Measurements from ENCODE around the gene CCDC33.

DNA sequence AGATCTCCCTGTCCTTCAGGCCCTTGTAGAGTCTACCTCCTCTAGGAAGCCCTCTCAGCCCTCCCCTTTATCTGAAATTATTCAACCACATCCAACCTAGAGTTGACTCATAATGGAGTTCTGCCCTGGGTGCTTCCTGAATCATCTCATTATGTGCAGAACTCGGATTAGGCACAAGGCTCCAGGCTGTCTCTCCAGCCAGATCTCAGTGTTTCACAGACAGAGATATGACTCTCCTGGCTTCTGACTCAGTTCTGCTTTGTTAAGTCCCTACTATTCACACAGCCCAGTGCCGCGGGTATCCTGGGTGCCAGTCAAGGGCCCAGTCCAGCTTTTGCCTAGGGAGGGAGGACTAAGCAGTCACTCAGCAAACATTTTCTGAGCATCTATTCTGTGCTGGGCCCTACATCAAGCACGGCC is 42.8 kb upstream of the CCDC33 start:
- no peak for TF ChIP-seq FOXJ3 (CRISPR knock-in tag; IDR thresholded peaks at IDR 0.05; ENCODE audit: borderline replicate concordance)
- TF ChIP-seq NR2C2 (CRISPR knock-in tag; IDR thresholded peaks at IDR 0.05), result no peak
- TF ChIP-seq, protein P1, sequence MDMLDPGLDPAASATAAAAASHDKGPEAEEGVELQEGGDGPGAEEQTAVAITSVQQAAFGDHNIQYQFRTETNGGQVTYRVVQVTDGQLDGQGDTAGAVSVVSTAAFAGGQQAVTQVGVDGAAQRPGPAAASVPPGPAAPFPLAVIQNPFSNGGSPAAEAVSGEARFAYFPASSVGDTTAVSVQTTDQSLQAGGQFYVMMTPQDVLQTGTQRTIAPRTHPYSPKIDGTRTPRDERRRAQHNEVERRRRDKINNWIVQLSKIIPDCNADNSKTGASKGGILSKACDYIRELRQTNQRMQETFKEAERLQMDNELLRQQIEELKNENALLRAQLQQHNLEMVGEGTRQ (CRISPR knock-in tag; IDR thresholded peaks at IDR 0.05), result no peak

Data from WTC11 (cell line).